Fibroblast of the conjunctiva (primary cell): Measurements from ENCODE around the gene DPM3.
"Not testable (repeated sequence)": the region's sequence is repeated elsewhere in the genome, so short reads cannot be mapped to it uniquely, and the experiment has no call there.

ENCODE experiments used
- DNase-seq: peaks from one replicate; pipeline ENCODE4 v3.0.0-alpha.2; 2010; ENCODE audit warnings: low read depth

The DPM3 gene

DNA sequence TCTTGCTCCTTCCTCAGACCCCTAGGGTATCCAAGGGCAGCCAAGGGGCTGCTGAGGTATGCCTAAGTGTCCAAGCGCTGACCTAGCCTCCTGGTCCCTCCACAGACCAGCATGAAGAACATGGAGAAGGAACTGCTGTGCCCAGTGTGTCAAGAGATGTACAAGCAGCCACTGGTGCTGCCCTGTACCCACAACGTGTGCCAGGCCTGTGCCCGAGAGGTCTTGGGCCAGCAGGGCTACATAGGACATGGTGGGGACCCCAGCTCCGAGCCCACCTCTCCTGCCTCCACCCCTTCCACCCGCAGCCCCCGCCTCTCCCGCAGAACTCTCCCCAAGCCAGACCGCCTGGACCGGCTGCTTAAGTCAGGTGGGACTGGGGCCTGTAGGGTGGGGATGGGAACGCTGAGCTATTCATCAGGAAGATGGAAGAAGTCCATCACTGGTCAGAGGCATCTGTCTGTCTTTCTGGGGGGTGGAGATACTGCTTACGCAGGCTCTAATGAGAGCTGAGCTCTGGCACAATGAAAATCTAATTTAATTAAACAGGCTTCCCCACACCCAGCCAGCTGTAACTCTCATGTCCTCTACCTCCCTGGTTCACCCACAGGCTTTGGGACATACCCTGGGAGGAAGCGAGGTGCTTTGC is 35.1 kb upstream of the DPM3 start:
- no peak for DNase-seq

DNA sequence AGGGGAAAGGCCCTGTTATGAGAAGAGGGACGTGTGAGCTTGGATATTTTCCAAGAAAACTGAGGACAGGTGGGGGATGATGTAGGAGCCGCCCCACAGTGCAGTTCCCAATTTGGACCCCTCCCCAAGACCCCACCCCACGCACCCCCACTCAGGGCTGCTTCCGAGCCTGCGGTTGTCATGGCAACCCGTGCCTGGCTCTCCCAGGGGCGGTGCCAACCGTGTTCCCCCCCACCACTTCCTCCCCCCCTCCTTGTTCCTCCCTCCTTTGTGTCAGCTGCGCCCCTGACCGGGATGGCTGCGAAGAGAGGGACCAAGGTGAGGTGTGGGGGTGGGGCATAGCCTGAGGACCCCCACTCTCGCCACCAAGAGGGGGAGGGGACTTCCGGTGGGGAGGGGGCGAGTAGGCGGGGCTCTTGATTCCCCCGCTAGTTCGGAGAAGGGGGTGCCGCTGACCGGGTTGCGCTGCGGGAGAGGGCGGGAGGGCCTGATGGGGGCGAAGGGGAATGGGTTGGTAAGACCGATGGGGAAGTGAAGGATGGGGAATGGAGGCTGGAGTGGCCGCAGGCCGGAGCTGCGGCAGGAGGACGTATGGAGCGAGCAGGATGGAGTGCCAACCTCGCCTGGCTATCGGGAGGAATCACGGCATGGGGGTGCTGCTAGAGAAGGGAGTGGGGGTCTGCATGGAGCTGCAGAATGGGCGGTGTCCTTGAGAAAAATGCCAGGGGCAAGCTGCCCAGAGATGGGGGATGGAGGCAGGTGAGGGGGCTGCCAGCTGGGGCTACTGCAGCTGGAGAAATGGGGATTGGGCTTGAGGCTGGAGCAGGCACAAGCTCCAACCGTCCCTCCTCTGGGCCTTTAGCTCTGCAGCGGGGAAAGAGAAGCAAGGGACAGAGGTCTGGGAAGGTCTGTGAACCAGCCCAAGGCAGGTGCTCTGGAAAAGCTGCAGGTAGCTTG is 34.3 kb upstream of the DPM3 start:
- DNase-seq, result no peak

DNA sequence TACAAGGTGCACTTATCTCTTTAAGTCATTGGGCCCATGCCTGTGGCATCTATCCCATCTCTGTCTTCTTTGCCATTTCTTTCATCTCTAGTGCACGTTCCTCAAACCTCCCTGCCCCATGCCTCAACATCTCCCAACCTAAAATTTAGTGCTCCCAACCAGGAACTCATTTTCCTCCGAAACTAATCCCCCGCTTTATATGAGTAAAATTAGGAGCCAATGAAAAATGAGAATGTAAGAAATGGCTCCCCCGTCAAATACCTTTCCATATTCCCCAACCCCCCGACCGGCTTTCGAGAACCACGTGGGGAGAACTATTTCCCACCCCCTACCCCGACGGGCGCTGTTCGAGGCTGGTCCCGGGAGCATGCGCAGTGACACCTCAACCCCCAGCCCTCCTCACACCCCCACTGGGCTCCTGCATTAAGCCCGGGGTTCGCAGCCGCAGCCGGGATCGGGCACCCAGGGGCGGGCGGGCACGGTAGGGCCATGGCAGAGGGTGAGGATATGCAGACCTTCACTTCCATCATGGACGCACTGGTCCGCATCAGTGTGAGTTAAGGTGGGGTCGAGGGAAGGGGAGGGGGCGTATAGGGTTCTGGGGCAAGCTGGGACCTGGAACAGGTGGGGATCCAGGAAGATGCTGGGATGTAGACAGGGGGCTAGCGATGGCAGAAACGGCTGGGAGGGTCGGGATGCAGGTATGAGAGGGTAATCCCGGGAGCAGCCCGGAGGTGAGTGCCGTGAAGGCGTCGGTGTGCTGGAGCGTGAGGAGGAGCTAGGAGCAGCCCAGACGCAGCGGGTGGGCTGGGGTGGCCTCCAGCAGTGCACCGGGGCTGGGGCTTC is 33.4 kb upstream of the DPM3 start, which contains the start of gene TRIM46:
Gene TRIM46 (plus strand): TSS at position 372 of the 846 bp plus-strand sequence. CDS start 118 bp downstream, at position 490.
- no peak for DNase-seq

DNA sequence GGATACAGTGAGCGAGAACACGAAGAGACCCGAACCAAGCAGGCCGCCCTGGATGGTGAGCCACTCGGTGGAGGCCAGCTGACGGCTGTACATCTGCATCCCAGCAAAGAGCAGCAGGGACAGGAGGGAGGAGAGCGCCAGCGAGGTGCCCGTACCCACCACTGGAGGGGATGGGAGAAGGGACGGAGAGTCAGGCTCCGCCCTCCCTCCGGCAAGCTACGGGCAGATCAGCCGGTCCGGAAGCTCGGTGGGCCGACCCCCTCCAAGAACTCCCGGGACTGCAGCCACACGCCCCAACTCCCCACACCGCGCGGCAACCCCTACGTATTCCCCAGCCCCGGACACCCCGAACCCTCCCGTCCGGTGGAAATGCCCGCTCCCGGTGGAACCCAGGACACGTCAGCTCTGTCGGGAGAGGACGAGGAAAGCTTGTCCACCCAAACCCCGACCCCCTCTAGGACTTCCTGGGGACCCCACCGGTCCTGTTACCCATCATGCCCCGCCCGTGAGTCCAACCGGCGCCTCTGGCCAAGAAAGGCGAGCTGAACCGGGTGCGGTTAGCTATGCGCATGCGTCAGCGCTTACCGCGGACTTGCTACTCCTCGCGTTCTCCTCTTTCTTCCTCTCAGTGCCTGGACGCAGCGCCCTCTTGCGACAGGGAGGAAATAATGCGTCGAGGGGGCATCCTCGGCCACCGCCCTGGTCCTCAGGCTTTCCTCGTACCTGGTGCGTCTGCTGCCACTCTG is 32.6 kb upstream of the DPM3 start, which contains the start of gene KRTCAP2:
Gene KRTCAP2 (minus strand): TSS at position 573 of the 746 bp plus-strand sequence. CDS start 80 bp downstream, at position 493.
- DNase-seq, result peak; percentile 97

DNA sequence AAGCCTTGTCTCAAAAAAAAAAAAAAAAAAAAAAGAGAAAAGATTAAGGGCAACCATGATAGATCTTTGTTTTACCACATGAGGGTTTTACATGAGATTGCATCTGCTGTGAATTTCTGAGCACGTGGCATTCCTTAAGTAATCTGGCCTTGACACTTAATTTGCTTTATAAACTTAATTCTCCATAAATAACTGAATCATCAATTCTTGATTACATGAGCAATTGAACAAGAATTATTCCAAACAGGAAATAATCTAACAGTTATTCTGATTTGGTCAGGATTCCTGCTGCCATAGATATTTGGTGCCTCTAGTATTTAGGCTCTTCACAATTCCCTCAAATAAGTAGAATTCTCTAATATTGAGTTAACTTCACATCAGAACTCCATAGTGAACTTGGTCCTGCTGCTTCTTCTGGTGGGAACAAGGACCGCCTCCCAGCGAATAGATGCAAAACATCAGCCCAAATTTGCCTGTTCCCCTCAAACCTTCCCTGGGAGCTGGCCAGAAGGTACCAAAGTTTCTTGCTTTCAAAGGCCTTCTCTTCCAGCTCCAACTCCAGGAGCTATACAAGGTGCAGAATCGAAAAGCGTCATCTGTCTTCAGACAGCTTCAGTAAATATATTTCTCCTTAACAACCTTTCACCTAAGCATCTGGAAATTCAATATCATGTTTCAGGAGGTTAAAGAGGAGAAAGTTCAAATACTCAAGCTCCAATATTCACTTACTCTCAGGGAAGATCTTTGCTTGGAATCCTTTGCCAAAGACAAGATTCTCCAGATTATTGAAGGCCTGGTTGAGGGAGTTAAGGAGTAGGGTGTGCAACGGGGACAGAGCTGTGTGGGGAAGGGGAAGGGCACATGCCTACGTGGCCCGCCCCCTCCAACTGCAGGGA is 31.8 kb upstream of the DPM3 start:
- DNase-seq, result no peak

DNA sequence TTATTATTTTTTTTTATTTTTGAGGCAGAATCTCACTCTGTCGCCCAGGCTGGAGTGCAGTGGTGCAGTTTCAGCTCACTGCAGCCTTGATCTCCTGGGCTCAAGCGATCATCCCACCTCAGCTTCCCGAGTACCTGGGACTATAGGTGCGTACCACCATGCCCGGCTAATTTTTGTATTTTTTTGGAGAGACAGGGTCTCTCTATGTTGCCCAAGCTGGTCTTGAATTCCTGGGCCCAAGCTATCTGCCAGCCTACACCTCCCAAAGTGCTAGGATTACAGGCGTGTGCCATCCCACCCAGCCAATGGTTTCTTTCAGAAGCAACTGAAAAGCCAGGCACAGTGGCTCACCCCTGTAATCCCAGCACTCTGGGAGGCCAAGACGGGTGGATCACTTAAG is 30.5 kb upstream of the DPM3 start:
- no peak for DNase-seq

DNA sequence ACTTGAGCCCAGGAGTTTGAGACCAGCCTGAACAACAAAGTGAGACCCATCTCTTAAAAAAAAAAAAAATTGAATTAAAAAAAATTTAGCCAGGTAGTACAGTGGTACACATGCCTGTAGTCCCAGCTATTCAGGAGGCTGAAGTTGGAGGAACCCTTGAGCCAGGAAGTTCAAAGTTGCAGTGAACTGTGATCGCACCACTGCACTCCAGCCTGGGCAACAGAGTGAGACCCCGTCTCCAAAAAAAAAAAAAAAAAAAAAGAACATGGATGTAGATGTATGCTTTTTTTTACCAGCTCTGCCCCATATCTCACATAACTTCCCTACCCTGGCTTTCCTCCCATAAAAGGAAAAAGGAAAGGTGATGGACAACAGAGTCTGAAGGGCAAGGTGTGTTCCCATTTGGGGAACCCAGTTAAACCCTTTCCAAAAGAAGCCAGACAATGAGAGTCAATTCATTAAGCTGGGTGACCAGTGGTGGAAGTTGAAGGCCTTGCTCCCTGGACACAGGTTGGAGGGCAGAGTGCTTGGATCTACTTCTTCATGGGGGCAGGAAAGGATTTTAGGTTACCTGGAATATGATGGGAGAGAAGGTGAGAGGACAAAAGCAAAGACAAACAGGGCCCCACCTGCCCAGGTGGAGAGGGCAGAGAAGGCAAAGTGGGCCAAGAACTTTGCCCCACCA is 29.9 kb upstream of the DPM3 start:
- no peak for DNase-seq

DNA sequence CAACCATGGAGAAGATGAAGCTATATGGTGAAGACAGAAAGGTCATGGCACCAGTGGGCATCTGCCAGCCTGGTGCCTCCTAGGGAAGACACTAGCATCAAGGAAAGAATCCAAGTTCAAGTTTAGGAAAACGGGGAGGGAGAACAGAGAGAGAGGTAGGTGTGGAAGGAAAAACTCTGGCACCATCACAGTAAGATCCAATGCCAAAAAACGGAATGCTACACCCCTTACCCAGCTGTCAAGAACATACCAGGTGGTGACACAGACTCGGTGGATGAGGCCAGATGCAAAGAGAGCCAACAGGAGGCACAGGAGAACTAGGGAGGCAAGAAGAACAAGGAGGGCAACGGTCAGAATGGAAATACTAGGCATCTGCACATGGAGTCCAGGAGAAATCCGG is 29.2 kb upstream of the DPM3 start:
- DNase-seq, result no peak

DNA sequence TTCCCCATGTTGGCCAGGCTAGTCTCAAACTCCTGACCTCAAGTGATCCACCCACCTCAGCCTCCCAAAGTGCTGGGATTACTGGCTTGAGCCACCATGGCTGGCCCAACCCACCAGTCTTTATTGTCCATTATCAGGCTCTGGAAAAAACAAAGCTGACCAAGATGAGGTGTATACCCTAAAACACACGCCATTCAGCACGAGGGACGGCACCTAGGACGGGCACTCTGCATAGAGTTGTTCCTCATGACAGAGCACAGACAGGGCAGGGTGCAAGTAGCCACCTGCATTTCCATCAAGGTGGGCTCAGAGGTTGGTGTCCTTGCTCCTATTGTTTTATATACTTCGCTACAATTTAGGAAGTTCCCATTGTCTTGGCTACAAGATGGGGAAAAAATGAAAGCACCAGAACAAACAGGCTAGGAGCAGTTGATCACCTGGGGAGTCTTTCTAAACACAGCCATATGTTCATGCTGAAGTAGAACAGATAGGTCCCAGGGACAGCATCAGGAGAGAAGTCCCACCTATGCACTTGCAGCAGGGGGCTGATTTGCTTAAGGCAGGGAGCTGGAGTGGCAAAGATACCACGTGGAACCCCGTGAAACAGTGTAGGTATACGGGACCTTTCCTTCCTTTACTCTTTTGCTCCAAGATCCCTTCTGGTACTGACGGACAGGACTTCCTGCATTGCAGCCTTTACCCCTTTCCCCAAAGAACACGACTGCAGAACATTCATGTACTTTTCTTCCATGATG is 28.3 kb upstream of the DPM3 start:
- no peak for DNase-seq

DNA sequence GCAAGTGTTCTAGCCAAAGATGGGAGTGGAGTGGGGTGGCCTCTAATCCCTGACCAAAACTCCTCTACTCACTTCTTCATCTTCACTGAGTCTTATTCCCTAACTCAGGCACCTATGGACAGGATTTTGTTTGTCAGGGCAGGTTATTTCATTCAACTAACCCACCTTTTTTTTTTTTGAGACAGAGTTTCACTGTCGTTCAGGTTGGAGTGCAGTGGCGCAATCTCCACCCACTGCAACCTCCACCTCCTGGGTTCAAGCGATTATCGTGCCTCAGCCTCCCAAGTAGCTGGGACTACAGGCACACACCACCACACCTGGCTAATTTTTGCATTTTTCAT is 27.7 kb upstream of the DPM3 start:
- not testable (repeated sequence) for DNase-seq

DNA sequence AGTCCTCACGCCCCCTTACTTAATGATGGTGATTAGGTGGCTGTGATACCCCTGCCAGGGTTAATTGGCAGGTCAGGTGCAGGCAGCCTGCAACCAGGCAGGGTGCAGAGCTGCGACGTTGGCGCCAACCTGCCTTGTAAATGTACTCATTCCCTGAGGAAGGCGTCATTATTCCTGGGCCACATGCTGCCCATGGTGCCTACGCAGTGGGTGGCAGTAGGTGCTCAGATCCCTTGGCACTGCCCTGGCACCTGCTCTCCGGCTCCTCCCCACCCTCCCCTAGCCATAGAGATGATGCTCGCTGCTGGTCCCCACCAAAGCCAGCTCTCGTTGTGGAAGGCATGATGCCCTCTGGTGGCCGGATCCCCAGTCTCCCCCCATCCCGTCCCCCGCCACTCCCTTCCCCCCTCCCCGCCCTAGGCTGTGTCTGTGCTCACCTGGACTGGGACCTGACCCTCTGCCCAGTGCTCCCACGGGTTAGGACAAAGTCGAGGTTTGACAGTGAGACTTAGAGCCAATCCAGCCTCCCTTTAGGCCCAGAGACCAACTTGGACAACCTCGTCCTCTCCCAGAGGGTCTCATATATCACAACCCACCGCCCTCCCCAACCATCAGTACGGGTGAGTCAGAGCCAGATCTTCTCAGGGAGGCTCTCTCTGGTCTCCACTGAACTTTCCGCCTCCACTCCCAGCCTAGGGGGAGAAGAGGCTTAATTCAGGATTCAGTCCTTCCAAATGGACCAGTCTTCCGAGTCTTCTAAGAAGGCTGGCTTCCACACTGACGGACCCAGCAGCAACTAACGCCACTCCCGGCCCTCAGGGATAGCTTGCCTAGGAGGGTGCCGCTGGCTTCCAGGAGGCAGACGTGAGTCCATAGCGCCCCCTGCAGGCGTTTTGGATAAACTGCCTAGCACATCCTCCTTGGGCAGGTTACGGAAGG is 27.1 kb upstream of the DPM3 start:
- DNase-seq, result peak; percentile 80

DNA sequence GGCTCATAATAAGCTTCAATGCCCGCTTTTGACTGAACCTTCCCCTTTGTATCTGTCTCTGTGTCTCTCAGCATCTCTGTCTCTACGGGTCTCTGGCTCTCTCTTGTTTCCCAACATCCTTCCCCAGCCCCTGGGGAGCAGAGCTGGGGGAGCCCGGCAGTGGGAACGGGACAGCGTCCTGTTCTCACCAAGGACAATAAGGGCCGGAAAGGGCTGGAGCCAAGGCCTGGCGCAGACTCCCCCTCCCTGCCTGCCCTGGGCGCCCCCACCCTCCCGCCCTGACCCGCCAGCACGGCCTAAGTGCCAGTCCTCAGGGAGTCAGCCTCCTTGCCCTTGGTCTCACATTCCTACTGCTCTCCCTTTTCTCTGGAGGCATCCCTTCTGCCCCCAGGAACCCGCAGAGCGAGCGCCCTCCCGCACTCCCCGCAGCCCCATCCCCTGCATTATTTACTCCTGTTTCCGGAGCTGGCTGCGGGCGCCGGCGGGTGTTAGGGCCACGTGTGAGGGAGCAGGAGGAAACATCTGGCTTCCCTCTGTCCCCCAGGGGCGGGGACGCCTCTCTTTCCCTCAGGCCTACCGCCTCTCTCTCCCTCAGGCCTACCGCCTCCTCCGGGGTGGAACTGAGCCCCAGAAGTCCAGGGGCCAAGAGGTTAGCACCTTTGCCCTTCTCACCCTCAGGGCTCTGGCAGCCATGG is 26.3 kb upstream of the DPM3 start:
- DNase-seq, result no peak

DNA sequence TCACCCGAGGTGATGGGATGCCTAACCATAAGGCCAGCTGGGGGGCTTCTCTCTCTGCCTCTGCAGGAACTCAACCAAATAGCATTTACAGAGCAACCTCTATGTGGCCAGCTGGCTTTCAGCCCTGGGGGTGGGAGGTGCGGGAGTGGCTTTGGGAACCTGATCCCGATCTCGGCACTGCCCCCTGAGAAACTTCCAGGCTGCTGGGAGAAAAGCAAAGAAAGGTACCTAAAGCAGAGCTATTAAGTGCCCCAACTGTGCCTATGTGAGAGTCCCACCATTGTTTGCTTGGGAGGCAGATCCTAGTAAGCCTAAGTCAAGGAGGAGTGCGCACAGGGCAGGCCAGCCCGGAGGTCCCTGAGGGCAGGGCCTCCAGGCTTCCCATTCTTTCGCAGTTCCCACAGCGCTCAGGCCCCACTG is 25.7 kb upstream of the DPM3 start:
- no peak for DNase-seq

DNA sequence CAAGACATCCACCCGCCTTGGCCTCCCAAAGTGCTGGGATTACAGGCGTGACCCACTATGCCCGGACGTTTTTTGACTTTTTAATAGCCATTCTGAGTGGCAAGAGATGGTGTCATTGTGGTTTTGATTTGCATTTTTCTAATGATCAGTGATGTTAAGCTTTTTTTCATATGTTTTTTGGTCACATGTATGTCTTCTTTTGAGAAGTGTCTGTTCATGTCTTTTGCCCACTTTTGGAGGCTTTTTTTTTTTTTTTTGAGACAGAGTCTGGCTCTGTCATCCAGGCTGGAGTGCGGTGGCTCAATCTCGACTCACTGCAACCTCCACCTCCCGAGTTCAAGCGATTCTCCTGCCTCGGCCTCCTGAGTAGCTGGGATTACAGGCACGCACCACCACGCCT is 24.3 kb upstream of the DPM3 start:
- not testable (repeated sequence) for DNase-seq

DNA sequence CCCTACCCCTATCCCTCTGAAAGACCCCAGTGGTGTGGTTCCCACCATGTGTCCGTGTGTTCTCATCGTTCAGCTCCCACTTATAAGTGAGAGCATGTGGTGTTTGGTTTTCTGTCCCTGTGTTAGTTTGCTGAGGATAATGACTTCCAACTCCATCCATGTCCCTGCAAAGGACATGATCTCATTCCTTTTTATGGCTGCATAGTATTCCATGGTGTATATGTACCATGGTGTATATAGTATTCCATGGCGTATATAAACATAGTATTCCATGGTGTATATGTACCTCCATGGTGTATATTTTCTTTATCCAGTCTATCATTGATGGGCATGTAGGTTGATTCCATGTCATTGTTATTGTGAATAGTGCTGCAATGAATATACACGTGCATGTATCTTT is 23.5 kb upstream of the DPM3 start:
- DNase-seq, result not testable (repeated sequence)

DNA sequence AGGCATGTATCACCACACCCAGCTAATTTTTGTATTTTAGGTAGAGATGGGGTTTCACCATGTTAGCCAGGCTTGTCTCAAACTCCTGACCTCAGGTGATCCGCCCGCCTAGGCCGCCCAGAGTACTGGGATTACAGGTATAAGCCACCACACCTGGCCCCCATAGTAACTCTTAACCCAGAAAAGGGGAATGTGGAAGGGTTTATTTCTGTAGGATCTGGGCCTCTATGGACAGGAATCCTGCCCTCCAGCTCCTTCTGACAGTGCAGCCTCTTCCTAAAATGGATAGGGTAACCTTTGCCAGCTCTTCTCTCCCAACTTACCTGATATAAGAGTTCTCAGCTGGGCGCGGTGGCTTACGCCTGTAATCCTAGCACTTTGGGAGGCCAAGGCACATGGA is 22.3 kb upstream of the DPM3 start:
- DNase-seq, result not testable (repeated sequence)

DNA sequence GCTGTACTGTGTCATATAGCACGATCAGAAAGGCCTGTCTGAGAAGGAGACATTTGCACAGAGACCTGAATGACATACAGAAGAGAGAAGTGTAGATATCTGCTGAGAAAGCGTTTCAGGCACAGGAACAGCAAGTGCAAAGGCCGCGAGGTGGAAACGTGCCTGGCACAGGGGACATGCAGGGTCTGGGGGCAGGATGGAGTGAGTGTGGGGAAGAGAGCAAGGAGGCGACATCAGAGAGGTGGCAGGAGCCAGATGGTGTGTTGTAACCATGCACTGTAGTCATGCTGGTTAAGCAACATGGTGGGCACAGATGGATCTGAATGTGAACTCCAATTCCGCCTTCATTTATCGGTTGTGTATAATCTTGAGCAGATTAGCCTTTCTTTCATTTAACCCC is 19.8 kb upstream of the DPM3 start:
- DNase-seq, result no peak
